HG02588 (cell line): ENCODE results near the gene SEMA3F.
A peak's percentile ranks its signal among the peaks of the same experiment; 100 is the strongest.

ENCODE experiments used
- ATAC-seq: cut with Tn5 transposase; IDR thresholded peaks from one replicate; pipeline ENCODE4 v1.9.1; 2021; ENCODE audit warnings: mild to moderate bottlenecking, moderate library complexity; ENCODE audit not compliant: unreplicated experiment

Gene SEMA3F

GRCh38 chr3:50132421-50133282 is 22.5 kb upstream of the SEMA3F start:
- no peak for ATAC-seq

DNA sequence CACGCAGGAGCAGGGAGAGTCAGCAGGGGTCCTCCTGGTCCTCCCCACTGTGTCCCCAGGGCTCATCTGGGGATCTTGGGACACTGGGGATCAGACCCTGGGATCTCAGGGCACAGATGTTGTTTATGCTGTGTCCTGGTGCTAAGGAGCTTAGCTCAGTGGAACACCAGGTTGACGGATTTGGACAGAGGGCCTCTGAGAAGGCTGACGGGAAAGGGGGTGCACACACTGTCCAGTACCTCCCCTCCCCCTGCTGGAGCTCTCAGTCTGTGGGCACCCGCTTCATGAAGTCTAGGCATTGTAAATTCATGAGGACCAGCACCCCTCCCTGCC is 21.9 kb upstream of the SEMA3F start:
- no peak for ATAC-seq

DNA sequence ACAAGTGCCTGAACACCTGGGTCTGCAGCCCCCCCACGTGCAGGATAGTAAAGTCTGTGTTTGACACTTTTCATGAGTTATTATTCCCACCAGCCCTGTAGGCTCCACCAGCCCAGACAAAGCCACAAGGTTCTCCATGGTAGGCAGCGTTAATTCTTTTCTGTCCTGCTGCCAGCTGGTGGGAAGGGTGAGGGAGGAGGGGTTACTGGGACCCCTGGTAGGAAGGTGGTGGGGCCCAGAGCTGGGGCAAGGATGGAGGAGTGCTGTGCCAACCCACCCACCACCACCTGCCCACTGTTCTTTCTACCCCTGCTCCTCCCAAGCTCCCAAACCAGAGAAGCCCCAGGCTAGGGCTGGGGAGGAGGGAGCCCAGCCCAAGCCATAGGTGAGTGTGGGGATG is 20.8 kb upstream of the SEMA3F start:
- no peak for ATAC-seq

DNA sequence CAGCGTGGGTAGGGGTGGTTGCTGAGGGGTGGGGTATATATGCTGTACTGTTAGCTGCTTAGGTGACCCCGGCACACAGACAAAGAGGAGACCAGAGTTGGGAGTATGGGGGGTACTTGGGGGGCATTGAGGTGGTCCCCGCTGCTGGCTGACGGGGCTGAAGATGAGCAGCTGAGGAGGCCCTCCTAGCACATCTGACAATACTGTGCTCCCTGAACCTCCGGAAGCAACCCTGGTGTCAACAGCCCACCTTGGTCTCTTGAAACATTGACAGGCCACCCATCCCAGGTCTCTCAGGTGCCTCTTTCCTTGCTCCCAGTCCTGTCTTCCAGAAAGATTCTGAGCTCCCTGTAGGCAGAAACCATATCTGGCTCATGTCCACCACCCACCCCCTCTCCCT is 19.2 kb upstream of the SEMA3F start:
- no peak for ATAC-seq

DNA sequence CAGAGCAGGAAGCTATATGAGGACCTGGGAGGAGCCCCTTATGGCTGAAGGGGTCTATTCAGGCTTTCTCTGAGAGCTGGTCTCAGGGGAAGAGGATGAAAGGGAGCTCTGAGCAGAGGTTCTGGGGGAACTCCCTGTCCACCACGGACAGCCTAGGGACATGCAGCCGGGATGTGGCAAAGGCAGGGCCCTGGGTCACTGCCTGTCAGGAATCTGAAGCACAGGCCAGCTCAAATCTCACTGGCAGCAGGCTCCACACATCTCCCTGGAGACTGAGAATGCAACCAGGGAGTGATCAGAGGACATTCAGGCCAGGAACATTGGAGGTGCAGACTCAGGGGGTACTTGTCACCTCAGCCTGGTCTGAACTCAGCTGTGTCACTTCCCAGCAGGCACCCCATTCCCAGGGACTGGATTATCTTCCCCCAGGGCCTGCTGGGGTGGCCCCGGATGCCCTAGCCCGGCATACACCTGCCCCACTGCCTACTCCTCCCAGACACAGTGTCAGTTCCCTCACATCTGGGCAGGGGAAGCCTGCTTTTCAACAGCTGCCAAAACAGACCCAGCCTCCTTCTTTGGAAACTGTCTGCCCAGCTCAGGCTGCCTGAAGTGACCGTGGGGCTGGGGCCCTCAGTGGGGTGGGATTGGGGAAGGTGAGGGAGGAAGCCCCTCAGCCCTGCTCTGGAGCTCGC is 18.3 kb upstream of the SEMA3F start:
- ATAC-seq = no peak

- ATAC-seq = no peak
Observed at GRCh38 chr3:50137531-50137930, 17.6 kb upstream of the SEMA3F start.

DNA sequence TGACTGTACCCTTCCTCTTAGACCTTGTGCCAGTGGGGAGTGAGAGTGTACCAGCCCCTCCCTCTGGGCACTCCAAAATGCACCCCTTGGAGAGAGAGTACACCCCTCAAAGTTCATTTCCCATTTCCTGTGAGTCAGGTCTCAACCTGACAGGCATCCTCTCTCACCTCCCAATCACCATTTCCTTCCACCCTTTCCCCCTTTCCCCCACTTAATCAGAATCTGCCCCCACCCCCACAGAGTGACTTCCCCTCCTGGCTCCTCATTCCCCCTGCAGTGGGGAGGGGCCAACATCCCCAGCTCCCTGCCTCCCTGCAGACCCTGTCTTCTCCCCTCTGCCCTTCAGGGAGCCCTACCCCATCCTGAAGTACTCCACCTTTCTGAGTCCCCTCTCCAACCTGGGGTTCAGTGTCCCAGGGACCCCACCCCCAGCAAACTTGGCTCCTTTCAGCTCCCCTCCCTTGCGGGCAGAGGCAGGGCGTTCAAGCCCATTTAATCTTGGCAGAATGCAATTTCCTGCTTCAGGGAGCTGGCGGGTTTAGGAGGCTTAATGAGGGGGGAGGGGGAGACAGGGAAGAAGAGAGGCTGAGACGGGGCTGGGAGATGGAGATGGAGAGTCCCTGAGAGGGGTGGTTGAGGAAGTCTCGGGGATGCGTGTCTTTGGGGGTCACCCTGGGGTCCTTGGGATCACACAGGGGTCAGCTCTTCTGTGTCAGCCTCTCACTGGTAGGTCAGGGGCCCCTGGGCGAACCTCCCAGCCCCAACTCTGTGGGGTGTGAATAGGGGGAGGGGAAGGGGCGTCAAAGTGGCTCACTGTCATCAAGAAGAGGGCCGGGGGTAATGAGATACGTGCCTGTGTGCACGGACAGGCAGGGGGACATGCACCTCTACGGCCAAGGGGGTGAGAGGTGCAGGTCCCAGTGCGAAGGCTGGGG is 16.6 kb upstream of the SEMA3F start:
- no peak for ATAC-seq

- ATAC-seq = no peak
Observed at GRCh38 chr3:50139308-50139707, 15.8 kb upstream of the SEMA3F start.

- ATAC-seq = no peak
Observed at GRCh38 chr3:50139718-50140423, 15.3 kb upstream of the SEMA3F start.

- ATAC-seq = no peak
Observed at GRCh38 chr3:50140990-50141389, 14.1 kb upstream of the SEMA3F start.

- no peak for ATAC-seq
Observed at GRCh38 chr3:50146316-50146901, 8.7 kb upstream of the SEMA3F start.

DNA sequence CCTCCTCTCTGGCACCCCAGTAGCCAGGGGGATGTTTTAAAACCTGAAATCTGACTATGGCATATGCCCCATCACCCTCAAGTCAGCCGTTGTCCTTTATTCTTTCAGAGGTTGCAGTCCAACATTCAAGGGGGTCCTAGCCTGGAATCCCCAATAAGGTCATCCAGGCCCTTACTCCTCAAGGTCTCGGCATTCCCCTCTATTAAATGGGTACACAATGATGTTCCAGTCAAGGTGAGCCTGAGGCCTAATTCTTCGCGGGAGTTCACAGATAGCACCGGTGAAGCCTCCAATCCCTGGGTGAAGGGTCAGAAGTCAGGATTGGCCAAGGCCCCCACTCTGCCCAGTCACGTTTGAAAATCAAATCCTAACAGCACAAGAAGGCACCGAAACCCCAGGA is 8.1 kb upstream of the SEMA3F start:
- no peak for ATAC-seq

DNA sequence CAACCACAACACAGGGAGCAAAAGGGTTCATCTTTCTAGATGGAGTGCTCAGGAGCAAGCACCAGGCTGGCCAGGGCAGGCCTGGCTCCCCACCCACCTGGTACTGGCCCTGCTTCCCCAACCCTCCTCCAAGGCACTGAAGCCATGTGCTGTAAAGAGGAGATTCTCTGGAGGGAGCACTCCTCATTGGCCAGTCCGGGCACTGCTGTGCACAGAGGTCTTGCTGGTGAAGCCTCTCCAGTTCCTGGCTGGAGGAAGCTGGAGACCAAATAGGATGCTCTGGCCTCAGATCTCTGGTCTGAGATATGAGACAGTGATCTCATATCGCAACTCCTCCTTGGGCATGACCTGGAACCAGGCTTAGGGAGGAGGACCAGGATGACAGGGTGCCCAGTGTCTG is 7.7 kb upstream of the SEMA3F start:
- no peak for ATAC-seq

DNA sequence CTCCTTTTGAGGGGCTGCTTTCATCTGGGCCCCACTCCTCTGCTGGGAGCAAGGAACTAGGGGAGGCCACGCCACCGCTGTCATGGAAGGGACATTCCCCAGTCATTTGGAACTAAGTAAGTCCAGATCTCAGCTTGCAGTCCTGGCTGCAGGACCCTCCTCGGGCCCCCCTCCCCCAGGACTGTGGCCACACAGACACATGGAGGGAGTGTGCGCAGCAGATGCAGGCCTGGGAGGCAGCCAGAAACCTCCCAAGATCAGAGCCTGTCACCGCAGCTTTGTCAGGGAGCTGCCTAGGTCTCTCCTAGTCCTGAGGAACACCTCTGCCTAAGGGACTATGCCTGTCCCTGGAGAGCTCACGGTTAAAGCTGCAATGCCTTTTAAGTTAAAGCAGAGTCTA is 7.3 kb upstream of the SEMA3F start:
- no peak for ATAC-seq

DNA sequence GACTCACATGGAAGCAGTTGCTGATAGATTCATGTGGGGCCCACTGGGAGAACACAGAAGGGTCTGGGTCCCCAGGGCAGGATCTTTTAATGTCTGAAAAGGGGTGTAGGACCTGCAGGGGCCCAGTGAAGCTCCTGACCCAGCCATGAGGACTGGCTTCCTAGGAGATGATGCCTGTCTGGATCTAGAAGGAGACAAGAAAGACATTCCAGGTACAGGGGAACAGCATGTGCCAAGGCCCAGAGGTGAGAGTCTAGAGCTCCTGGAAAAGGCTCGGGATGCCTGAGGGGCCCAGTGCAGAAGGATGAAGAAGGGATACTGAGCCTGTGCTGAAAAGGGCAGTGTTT is 4.7 kb upstream of the SEMA3F start:
- no peak for ATAC-seq

- no peak for ATAC-seq
Observed at GRCh38 chr3:50150863-50151686, 4.0 kb upstream of the SEMA3F start.

DNA sequence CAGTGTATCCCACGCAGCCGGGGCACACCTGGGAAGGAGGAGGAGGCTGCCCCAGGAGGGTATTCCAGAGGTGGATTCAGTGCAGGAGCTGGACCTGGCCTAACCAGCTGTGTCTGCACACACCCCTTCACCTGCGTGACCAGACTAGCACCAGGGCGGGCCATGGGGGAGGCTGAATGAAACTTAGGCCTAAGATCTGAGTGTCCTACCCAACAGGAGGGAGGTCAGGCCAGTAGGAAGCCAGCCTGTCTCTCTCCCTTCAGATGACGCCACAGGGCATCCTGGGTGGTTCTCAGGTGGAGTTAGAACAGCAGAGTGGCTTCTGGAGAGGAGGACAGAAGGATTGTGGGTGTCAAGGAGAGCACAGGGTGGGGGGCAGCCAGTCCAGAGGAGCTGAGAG is 3.4 kb upstream of the SEMA3F start:
- no peak for ATAC-seq

DNA sequence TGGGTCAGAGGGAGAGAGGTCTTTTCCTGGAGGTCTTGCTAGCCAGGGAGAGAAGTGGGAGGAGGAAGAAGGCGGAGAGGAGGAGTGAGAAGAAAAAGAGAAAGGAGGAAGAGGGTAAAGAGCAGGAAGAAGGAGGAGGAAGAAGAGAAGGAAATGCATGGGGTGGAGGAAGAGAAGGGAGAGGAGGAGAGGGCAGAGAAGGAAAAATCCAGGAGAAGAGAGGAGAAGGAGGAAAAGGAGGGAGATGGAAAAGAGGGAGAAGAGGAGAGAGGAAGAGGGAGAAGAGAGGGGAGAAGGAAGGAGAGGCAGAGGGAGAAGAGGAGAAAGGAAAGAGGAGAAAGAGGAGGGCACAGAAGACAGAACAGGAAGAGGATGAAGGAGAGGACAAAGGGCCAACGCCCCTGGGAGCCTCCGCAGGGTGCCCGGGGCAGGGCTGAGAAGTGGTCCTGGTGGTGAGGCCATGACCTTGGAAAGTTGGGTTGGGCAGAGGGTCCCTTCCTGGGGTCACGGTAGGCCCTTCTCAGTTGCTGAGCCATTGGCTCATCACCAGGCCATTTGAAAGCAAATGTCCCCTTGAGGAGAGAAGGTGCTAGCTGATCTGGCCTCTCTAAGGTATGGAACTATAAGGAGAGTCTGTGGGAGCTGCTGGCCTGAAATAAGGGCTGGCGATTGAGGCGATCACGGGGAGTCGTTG is 1.2 kb upstream of the SEMA3F start:
- ATAC-seq = no peak

- ATAC-seq = peak; percentile 31
Observed at GRCh38 chr3:50154476-50154839, 666 bp upstream of the SEMA3F start.
